NCI-H187 (cell line): ENCODE data around the gene PPP4R1.
"Not testable (repeated sequence)": the region's sequence is repeated elsewhere in the genome, so short reads cannot be mapped to it uniquely, and the experiment has no call there.

Experiments
- DNase-seq, 2 experiments: peaks; one replicate each; lab custom pipeline; 2025; lab: John Stamatoyannopoulos, UW

PPP4R1 gene

DNA sequence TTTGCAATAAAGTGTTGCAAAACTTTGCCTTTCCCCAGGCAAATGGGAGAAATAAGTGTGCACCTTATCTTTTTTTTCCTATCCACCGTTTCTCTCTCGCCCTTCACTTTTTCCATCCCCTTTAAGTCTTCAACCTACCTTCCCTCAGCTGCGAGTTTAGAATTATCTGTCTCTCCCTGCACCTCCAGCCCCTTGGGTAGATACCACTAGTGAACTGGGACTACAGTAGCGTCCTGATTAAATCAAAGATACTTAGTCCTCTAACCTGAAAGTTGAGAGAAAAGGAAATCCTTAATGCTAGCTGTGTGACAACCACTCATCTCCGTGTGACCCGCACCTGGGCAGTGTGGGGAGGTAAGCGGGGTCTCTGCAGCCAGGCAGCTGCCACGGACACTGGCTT is 16.1 kb upstream of the PPP4R1 start:
- DNase-seq = no peak

DNA sequence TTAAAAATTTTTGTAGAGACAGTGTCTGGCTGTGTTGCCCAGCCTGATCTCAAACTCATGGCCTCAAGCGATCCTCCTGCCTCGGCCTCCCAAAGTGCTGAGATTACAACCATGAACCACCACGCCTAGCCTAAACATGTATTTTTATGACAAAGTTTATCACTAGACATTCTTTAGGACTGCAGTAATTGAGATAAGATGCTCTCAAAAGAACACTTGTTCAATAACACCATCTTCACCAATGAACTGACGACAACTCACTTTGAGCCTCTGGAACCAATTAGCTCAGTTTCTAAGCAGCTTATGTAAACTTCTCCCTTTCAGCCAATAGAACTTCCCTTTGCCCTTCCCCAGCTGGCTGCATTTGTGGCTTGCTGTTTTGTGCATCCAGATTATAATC is 15.3 kb upstream of the PPP4R1 start:
- no peak for DNase-seq

DNA sequence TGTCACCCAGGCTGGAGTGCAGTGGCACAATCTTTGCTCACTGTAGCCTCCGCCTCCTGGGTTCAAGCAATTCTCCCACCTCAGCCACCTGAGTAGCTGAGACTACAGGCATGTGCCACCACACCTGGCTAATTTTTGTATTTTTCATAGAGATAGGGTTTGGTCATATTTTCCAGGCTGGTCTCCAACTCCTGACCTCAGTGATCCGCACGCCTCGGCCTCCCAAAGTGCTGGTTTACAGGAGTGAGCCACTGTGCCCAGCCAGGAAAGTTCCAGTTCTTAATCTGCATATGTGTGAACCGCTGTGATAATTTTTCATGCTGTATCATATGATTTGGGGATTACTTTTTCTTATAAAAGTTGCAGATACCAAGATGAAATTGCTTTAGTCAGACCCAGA is 14.6 kb upstream of the PPP4R1 start:
- no peak for DNase-seq

DNA sequence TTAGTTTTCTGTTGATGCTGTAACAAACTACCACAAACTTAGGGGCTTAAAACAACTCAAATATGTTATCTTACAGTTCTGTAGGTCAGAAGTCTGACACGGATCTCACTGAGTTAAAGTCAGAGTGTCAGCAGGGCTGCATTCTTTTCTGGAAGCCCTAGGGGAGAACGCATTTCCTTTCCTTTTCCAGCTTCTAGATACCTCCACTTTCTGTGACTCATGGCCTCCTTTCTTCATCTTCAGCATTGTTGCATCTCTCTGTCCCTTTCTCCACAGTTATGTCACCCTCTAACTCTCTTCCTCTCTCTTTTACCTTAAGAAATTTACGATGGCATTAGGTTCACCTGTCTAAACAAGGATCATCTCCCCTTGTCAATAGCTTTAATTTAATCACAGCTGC is 13.3 kb upstream of the PPP4R1 start:
- no peak for DNase-seq

DNA sequence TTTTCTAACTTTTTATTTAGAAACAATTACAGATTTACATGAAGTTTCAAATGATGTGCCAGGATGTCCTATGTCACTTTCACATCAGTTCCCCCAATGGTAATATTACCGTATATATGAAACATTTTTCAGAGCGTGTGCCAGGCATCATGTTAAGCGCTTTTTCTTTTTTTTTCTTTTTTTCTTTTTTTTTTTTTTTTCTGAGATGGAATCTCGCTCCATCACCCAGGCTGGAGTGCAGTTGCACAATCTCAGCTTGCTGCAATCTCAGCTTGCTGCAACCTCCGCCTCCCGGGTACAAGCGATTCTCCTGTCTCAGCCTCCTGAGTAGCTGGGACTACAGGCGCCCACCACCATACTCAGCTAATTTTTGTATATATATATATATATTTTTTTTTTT is 5.6 kb upstream of the PPP4R1 start:
- no peak for DNase-seq

DNA sequence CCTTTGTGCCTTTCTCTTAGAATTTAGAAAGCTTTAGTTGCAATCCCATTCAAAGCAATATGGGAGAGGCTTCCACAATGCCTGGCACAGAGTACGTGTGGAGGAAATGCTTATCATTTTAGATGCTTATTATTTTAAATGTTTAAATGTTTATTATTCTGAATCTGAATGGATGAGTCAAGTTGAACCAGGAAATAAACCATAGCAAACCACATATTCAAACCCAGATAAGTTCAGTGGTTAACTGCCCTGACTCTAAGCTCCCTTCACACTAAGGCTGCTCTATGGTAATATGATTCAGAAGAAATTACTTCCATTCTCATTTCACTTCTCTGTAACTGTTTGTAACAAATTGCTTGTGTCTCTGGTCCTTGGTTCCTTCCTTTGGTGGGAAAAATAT is 5.2 kb upstream of the PPP4R1 start:
- DNase-seq = no peak

DNA sequence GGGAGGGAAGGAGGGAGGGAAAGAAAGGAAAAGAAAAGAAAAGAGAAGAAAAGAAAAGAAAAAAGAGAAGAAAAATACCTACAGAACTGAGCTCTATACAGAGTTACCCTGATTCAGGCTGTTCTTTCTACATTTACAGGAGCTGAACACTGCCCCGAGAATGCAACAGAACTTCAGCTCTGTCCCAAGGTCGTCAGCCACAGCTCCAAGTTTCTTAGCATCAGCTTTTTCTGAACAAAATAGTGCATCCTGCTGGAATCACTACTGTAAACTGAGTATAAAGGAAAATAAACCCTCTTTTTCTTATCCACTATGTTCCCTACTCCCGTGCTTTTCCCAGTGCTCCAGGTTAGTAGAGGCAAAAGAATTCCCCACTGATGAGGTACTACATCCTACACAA is 4.7 kb upstream of the PPP4R1 start:
- no peak for DNase-seq

DNA sequence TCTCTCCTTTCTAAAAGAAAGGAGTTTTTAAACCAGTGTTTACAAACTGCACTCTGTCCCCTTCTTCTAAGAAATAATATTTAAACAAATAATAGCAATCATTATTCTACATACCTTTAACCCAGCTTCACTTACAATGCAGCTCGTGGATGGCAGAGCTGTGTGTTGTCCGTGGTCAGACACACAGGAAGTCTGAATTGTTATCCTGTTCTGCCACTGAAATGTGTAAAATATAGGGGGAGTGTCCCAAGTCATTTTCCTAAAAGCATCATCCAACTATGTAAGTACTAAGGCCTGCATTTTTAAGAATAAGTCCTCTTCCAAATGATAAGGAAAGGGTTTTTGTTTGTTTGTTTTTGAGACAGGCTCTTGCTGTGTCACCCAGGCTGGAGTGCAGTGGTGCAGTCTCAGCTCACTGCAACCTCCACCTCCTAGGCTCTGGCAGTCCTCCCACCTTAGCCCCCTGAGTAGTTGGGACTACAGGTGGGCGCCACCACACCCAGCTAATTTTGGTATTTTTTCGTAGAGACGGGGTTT is 2.7 kb upstream of the PPP4R1 start:
- DNase-seq = no peak

DNA sequence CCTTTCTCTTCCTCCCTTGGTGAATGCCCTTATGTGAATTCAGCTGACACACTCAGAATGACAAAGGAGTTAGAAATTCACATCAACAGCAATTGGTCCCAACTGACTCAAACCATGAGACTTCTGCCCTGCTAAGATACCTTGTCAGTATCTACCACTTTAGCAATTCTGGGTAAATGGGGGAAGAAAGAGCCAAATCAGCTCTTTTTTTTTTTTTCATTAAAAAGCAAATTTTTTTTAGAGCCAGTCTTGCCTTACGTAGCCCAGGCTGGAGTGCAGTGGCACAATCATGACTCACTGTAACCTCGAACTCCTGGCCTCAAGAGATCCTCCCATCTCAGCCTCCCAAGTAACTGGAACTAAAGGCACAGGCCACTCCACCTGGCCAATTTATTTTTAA is 1.7 kb upstream of the PPP4R1 start:
- no peak for DNase-seq

DNA sequence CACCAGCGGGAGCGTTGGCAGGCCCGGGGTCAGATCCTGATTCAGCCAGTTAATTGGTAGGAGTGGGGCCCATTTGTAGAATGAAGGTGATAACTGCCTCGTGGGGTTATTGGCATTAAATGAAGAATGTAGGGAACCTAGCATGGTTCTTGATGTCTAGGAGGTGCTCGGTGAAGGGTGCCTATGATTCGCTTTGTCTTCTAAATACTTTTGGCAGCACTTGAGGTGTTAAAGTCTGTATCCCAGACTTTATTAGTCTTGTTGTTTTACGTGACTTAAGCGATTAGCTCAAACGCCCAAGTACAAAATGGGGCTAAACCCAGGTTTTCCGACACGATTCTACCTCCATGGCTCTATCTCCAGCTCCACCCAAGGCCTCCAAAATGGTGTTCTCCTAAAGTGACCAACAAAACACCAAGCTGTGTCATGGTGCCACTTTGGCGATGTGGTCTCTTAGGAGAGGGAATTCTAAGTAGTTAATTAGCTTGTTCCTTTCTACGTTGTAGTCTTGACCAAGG is 980 bp upstream of the PPP4R1 start:
- DNase-seq = peak in 1 of 2 experiments; percentile 25

DNA sequence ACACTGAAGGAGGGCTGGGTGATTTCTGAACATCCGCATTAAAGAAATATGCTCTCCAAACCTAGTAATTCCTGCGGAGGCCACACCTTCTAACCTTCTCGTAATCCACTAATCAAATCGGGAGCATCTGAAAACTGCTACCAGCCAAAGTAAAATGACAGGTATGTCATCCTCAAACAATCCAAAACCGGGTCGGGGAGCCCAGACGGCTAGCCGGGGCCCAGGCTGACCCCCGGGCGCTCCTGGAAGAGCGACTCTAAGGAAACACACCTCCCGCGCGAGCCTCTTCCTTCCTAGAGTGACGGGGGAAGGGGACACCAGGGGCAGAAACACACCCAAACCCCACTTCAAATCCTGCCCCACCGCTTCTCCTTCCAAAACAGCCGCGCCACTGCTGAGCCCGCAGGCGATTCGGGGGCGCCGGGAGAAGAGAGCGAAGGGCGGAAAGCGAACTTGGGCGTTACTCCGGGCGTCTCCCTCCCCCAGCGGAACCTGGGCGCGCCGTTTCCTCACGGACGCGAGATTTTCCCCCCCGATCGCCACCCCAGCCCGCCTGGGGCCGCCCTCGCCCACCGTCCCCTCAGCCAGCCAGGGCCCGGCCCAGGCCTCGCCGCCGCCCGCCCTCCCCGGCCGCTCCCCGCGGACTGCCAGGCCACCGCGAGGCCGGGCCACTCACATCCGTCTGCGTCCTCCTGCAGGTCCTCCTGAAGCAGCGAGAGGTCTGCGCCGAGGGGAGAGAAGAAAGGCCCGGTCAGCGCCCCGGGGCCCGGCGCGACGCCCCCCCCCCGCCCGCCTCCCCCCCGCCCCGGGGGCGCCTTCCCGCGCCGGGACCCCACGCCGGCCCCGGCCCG is 584 bp downstream of the PPP4R1 start:
- DNase-seq = no peak

DNA sequence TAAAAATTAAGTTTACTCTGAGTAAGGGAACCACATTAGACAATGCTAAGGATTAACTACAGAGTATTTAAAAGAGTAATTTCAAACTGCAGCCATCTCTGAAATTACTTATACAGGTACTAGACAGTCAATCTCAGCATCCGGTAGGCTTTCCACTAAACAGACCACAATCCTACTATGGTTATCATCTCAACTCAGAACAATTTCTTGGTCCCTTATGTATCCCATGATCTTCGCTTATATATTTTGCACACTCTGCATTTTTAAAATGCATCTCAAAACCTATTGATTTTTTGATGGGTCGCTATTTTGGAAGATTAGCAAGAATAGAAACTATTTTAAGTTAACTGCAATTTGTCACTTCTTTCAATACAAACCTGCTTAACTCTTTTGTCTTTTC is 1.4 kb downstream of the PPP4R1 start:
- DNase-seq = no peak

DNA sequence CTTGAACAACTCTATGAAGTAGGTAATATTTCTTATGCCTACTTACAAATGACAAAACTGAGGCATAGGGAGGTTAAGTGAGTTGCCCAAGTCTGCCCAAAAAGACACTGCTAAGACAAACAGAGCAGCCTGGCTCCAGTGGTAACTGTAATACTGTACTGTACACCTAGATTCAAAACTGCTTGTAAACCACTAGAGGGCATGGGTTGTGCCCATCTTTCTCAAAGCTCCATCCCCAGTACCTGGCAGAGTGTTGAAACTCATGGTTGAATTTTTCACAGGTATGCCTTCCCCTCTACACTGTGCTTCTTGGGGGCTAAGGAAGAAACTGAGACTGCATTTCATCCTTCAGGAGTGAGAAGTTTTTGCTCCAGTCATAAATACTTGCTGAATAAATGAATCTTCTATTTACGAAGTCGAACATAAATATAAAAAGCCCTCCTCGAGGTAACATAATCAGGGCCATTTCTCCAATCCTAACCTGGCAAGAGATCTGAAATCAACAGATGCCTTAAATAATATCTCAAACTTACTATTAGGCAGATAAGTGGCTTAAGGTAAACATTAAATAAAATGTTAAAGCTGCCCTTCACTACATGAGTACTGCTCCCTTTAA is 2.0 kb downstream of the PPP4R1 start:
- DNase-seq = peak in 1 of 2 experiments; percentile 1

DNA sequence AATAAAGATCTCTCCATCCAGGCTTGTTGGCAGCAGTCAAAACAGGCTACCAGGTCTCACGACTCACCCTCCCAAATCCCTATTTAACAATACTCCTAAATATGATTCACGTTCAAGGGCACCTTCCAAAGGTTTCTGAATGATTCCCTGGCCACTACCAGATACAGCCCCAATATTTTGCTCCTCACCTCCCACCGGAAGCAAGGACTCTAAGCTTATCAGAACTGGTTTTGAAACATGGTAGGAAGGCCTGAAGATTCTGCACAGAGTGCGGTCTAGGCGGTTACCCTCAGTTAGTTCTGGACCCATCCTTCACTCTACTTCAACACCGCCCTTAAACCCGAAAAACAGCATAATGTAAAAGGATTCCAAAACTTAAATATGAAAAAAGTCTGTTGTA is 5.2 kb downstream of the PPP4R1 start:
- DNase-seq = no peak

DNA sequence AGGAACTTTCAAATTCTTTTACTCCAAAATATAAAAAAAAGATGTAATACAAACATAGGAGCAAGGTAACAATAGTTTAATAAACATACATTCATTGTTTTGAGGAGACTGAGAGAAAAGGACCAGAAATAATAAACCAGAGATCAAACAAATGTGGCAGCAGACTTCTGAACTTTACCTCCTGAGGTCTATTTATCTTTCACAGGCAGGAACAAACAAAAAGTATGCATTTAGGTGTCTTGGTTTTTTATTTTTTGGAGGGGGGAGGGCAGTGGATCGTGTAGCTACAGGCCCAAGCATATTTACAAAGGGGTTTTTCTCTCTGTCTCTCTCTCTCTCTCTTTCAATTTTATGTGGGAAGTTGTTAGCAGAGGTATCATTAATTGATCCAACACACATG is 5.6 kb downstream of the PPP4R1 start:
- DNase-seq = no peak

DNA sequence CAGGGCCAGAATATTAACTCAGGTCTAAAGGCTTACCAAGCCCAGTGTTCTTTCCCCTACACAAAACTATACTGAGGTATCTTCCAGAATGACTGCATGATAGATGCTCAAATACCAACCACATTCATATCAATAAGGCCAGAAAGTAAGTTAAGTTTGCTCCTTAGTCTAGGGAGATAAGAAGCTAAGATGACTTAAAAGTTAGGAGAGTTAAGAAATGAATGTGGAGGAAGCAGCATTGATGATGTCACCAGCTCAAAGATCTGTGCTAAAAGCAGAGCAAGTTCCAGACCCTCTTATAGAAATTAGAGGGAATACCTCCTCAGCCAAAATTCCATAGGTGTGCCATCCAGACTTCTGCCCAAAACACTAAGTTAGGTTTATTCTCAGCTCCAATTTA is 6.1 kb downstream of the PPP4R1 start:
- no peak for DNase-seq

DNA sequence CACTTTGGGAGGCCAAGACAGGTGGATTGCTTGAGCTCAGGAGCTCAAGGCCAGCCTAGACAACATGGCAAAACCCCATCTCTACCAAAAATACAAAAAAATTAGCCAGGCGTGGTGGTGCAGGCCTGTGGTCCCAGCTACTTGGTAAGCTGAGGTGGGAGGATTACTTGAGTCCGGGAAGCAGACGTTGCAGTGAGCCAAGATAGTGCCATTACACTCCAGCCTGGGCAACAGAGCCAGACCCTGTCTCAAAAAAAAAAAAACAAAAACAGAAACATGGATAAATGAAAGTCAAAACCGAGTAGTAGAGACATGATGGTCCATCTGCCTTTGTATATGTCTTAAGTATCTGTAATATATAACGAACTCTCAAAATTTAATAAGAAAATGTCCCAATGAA is 7.2 kb downstream of the PPP4R1 start:
- not testable (repeated sequence) for DNase-seq

DNA sequence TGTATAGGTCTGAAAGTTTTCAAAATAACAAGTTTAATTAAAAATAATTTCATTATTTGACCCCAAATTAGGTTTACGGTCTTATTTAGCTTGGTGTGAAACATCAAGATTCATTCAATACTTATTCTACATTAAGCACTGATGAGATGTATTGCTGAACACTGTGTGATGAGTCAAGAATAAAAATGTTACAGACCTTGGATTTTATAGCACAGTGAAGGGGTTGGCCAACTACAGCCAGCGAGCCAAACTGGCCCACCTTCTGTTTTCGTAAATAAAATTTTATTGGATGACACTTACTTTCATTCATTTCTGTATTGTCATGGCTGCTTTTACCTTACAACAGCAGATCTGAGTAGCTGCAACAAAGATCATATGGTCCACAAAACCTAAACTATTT is 8.3 kb downstream of the PPP4R1 start:
- DNase-seq = no peak

DNA sequence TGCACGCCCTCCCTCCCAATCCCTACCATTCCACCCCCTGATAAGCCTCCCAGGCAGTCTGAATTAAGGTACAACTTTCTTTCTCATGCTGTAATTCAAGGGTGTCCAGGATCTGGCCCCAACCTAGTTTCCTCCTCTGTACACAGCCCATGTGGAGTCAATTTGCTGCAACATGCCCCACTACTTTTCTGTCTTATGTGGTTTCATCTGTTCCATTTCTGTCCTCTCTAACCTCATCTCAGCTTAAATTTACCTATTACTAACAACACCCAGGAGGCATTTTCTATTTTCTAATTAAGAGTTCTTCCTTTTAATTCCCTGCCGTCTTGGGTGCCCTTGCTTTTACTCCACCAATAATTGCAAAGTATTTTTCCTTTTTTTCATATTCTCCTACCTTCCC is 10.0 kb downstream of the PPP4R1 start:
- no peak for DNase-seq

DNA sequence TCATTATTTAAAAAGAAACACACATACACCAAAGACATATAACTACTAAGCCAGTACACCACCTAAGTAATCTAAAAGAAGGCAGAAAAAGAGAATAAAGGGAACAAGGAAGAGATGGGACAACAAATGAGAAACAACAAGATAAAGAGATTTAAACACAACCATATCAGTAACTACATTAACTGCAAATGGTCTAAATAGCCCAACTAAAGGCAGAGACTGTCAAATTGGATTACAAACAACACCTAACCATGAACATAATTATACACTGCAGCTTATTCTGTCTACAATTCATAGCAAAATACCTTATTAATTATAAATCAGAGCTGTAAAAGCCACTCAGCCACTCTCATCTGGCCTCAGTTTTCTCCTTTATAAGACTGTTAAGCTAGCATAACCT is 15.0 kb downstream of the PPP4R1 start:
- DNase-seq = no peak

DNA sequence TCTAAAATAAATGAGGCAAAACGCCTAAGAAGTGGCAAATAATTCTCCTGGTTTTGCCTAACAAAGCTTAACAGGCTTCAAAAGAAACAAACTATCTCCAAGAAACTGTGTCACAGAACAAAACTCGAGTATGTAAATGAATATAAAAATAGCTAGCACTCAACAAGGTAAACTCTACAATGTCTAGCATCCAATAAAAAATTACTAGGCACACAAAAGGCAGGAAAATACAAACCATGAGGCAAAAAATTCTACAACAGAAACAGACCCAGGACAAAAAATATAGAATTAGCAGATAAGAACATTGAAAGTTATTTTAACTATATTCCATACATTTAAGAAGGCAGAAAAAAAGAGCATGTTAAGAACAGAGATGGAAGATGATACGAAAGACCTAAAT is 16.8 kb downstream of the PPP4R1 start:
- DNase-seq = no peak

DNA sequence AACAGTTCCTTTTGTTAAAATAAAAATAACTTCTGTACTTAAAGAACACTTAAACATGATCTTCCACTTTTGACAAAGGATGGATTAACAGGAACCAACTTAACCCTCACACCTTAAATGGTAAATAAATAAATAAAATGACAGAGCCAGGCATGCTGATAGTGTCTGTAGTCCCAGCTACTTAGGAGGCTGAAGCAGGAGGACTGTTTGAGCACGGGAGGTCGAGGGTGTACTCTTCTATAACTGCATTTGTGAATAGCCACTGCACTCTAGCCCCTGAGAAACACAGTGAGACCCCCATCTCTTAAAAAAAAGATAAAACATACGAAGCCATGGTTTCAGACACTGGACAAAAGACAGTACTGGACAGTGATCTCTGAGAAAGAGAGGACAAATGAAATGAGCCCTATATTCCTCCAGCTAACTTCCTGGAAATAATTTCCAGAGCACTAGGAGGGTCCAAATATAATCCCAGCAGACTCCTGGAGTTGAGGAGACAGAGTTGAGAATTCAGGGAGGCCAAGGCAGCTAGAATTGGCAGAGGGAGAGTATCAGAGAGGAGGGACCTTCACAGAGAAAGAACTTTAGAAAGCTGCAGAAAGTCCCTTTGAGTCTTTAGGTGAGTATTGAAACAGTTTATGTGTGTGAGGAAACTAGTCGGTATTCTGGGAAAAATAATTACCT is 17.4 kb downstream of the PPP4R1 start:
- no peak for DNase-seq

DNA sequence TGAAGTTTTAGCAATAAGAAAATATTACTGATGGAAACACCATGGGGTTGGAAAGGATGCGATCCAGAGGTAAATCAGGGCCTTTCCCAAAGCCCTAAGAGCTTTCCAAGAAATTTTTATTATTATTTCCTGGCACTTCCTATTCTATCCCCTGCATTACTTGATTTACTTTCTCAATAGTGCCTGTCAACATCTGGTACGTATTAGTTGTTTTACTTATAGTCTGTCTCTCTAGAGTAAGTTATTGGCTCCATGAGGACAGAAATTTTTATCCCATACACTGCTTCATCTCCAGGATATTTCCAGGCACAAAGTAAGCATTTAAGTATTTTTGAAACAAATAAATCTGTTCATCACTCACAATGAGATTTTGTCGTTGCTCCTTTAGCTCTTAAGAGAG is 18.1 kb downstream of the PPP4R1 start:
- no peak for DNase-seq
